ENCODE data around the gene DAPK3. TPM values are rescaled to one million over a fixed set of nuclear protein-coding genes. Genes with fewer than 3 reads are reported as not detected.

Gene DAPK3
- total and polyA plus RNA-seq, 8 donors = 47.0 to 238 (median 71.2) TPM

DNA sequence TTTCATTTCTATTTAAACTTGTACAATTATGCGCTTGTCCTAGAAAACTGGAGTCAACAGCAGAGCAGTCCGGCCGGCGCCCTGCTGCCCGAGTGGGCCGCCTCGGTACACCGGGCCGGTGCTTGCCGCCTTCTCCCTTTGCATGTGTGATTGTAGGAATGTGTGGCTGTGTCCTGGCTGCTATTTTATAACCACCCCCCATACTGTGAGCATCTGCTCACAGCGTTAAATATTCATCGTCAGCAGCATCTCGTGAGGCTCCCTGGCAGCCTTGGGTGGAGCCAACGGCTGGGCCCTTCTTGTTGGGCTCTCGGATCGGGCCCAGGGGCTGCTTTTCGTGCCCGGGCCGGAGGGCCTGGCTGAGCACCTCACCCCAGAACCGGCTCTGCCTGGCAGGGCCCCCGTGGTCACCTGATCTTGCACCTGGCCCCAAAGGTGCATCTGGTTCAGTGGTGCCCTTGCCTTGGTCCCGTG is 47.3 kb upstream of the DAPK3 start:
- 82 to 92% (median 86%) methylated on average over 17 to 22 of the region's 22 CpGs for WGBS, 5 donors
- intact Hi-C loops (cut with DNase I; ENCODE audit: low total_unique reads) = no loop called here
- H3K27ac ChIP-seq = peak overlapping the region in 2 of 5 donors; percentile 83 to 98

DNA sequence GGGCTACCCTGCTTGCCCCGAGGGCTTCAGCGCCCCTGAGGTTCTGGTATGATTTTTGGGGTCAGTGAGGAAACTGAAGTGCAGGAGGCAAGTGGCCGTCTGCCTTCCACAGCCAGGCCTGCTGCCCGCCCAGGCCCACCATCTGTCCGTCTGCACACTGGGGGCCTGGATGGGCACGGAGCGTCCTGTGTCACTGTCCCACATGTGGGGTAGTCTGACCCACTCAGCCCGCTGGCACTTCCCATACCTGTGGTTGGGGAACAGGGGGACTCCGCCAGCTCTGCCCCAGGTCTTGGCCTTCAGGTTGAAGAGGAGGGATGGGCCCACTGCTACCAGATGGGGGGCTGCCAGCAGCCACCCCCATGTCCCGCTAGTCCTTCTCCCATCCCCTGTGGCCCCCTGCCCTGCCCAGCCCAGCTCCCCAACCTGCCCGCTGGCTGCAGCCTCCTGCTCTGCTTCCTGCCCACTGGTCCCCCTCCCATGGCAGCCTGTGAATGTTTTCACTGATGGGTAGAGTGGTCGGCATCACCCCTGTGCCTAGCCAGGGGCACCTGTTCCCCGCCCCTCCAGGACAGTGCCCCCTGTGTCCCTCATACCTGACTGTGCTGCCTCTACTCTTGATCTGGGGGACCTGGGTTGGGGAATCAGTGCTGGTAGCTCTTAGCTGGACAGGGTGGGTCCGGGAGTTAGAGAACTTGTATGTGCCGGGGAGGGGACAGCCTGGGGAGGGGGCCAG is 46.2 kb upstream of the DAPK3 start:
- peaks cover 51 to 89% (median 68%) of the 10 kb centered on the region in 4 donors for H3K4me1 ChIP-seq
- intact Hi-C loops (cut with DNase I; ENCODE audit: low total_unique reads) = no loop called here
- H3K4me3 ChIP-seq = no peak overlapping the region
- no peaks in the 10 kb centered on the region for H3K27me3 ChIP-seq
- no peak for DNase-seq
- TF ChIP-seq EP300 (IDR thresholded peaks at IDR 0.05) (no peak), POLR2A (IDR thresholded peaks at IDR 0.05) (no peak)
- peak overlapping the region in 2 of 5 donors; percentile 85 to 98 for H3K27ac ChIP-seq
- peaks cover 27 to 72% (median 59%) of the 10 kb centered on the region in 4 donors for H3K36me3 ChIP-seq
- WGBS, 5 donors = 90 to 97% (median 94%) methylated on average over 10 to 15 of the region's 15 CpGs
- no peaks in the 10 kb centered on the region for H3K9me3 ChIP-seq

More for the DNA sequence above, 47.3 kb upstream of the DAPK3 start:
- no peaks in the 10 kb centered on the region for H3K27me3 ChIP-seq
- no peaks in the 10 kb centered on the region for H3K9me3 ChIP-seq
- peaks cover 41 to 78% (median 58%) of the 10 kb centered on the region in 4 donors for H3K4me1 ChIP-seq
- no peak for DNase-seq
- TF ChIP-seq POLR2A (IDR thresholded peaks at IDR 0.05) (no peak), POLR2AphosphoS5 (IDR thresholded peaks at IDR 0.05) (no peak), EP300 (IDR thresholded peaks at IDR 0.05) (no peak)
- TF ChIP-seq, protein P1, sequence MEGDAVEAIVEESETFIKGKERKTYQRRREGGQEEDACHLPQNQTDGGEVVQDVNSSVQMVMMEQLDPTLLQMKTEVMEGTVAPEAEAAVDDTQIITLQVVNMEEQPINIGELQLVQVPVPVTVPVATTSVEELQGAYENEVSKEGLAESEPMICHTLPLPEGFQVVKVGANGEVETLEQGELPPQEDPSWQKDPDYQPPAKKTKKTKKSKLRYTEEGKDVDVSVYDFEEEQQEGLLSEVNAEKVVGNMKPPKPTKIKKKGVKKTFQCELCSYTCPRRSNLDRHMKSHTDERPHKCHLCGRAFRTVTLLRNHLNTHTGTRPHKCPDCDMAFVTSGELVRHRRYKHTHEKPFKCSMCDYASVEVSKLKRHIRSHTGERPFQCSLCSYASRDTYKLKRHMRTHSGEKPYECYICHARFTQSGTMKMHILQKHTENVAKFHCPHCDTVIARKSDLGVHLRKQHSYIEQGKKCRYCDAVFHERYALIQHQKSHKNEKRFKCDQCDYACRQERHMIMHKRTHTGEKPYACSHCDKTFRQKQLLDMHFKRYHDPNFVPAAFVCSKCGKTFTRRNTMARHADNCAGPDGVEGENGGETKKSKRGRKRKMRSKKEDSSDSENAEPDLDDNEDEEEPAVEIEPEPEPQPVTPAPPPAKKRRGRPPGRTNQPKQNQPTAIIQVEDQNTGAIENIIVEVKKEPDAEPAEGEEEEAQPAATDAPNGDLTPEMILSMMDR (IDR thresholded peaks at IDR 0.05) = no peak
- H3K36me3 ChIP-seq = peaks cover 23 to 70% (median 52%) of the 10 kb centered on the region in 4 donors
- H3K4me3 ChIP-seq = no peak overlapping the region

DNA sequence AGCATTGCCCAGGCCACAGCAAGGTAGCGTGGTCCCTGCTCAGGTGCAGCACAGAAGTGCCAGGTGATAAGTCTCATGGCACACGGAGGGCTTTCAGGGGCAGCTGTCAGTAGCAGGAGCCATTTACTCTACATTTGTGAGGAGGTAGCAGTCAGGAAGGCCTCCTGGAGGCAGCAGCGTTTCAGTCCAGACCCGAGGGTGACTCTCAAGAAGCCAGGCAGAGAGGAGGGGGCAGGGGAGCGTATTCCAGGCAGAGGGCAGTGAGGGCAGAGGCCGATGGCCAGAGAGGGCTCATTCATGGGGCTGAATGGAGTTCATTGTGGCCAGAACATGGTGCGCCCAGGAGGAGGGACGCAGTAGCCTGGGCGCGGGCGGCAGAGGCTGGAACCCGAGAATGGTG is 45.6 kb upstream of the DAPK3 start:
- peak overlapping the region in 3 of 5 donors; percentile 41 to 98 (median 85) for H3K27ac ChIP-seq
- intact Hi-C loops (cut with DNase I; ENCODE audit: low total_unique reads) = no loop called here
- H3K36me3 ChIP-seq = peaks cover 27 to 67% (median 59%) of the 10 kb centered on the region in 4 donors
- no peaks in the 10 kb centered on the region for H3K27me3 ChIP-seq
- peaks cover 51 to 93% (median 69%) of the 10 kb centered on the region in 4 donors for H3K4me1 ChIP-seq
- 84 to 91% (median 86%) methylated on average over 9 to 12 of the region's 12 CpGs for WGBS, 5 donors
- H3K9me3 ChIP-seq = no peaks in the 10 kb centered on the region
- DNase-seq = no peak
- no peak overlapping the region for H3K4me3 ChIP-seq
- TF ChIP-seq POLR2A (IDR thresholded peaks at IDR 0.05) = no peak
- TF ChIP-seq, protein P1 (IDR thresholded peaks at IDR 0.05) = no peak
- no peak for TF ChIP-seq EP300 (IDR thresholded peaks at IDR 0.05)
- no peak for TF ChIP-seq POLR2AphosphoS5 (IDR thresholded peaks at IDR 0.05)

DNA sequence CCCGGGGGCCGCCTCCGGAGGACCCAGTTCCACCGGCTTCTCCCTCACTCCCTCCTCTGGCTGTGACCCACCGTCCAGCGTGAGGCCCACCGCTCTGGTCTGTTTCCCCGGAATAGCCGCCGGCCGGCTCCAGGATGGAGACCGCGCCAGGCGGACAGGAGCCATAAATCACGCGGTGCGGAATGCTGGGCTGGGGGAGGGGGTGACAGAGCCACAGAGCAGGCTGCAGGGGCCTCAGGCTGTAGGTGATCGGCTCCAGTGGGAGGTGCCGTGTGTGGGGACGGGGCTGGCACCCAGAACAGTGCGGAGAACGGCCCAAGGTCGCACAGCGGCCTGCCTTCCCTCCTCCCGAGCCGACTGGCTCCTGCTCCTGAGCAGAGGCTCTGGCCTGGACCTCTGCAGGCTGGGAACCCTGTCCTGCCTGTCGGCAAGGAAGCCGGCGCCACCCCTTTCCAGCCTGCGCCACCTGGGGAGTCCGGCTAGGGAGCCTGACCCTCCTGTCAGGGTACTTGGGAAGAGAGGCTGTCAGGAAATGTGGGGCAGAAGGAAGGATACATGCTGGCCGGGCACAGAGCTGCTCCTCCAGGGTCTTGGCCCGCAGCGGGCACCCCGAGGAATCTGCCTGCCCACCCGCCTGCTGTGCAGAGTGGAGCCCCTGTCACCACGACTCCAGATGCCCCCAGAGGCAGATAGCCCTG is 45.0 kb upstream of the DAPK3 start:
- Histone ChIP-seq H3K36me3 (peaks cover 27 to 63% (median 60%) of the 10 kb centered on the region in 4 donors), H3K27ac (peak overlapping the region; percentile 12 to 98 (median 55)), H3K27me3 (no peaks in the 10 kb centered on the region), H3K9me3 (no peaks in the 10 kb centered on the region), H3K4me1 (peaks cover 57 to 96% (median 75%) of the 10 kb centered on the region in 4 donors), H3K4me3 (peak overlapping the region in 1 of 4 donors; percentile 7)
- peak in 1 of 2 donors; percentile 74 for DNase-seq
- TF ChIP-seq POLR2AphosphoS5 (IDR thresholded peaks at IDR 0.05) (no peak), POLR2A (IDR thresholded peaks at IDR 0.05) (no peak), EP300 (IDR thresholded peaks at IDR 0.05) (no peak)
- TF ChIP-seq, protein P1 (IDR thresholded peaks at IDR 0.05) = no peak
- whole genome bisulfite sequencing, 5 donors = 62 to 85% (median 79%) methylated on average over 9 to 37 of the region's 37 CpGs
- intact Hi-C loops (cut with DNase I; ENCODE audit: low total_unique reads) = no loop called here
